Adrenal gland (tissue), 12 donors: Measurements from ENCODE around the gene PEF1. TPM values are rescaled to one million over a fixed set of nuclear protein-coding genes. Genes with fewer than 3 reads are reported as not detected.
A peak's percentile ranks its signal among the peaks of the same experiment; 100 is the strongest.

Source experiments
- DNase-seq, 7 donors: peaks; one replicate each; pipeline ENCODE4 v3.0.0-alpha.2; 2019 to 2020
- H3K27ac ChIP-seq, 5 donors: fragments of 200-600 bp; sonication (generic) in 4 of 5; 1 replicate in 3 of 5; 2 replicates in 2 of 5; pipeline versions ENCODE4 v1.5.1 to v1.8.0; 2016 to 2020; ENCODE audit warnings: mild to moderate bottlenecking in 1 of 5
- H3K27me3 ChIP-seq: fragments of 200-600 bp; 2 replicates; pipeline ENCODE4 v1.8.0; 2021
- H3K36me3 ChIP-seq, 2 donors: fragments of 200-600 bp; replicated peaks in 1 of 2; 1 replicate in 1 of 2; 2 replicates in 1 of 2; pipeline versions ENCODE4 v1.5.1 to v1.8.0; 2018 to 2022
- H3K4me1 ChIP-seq, 2 donors: fragments of 200-600 bp; replicated peaks in 1 of 2; 1 replicate in 1 of 2; 2 replicates in 1 of 2; pipeline versions ENCODE4 v1.5.1 to v1.8.0; 2018 to 2021
- H3K4me3 ChIP-seq, 4 donors: fragments of 200-600 bp; sonication (generic) in 3 of 4; one replicate each; pipeline ENCODE4 v1.5.1; 2016 to 2018
- H3K9me3 ChIP-seq, 3 donors: fragments of 200-600 bp; sonication (generic) in 1 of 3; replicated peaks in 1 of 3; 1 replicate in 2 of 3; 2 replicates in 1 of 3; pipeline versions ENCODE4 v1.5.1 to v1.8.0; 2016 to 2021
- CTCF ChIP-seq, 6 experiments: fragments of 450-650 bp in 4 of 6; fragments of 200-600 bp in 2 of 6; sonication (generic) in 1 of 6; IDR thresholded peaks; 1 replicate in 5 of 6; 2 replicates in 1 of 6; pipeline versions ENCODE4 v1.5.1 to v1.8.0; 2016 to 2021; ENCODE audit warnings: antibody characterized with exemption in 6 of 6, mild to moderate bottlenecking in 2 of 6, moderate library complexity in 1 of 6
- POLR2A ChIP-seq, 2 donors: fragments of 450-650 bp; IDR thresholded peaks; one replicate each; pipeline ENCODE4 v1.6.1; 2017; ENCODE audit warnings: antibody characterized with exemption in 2 of 2, mild to moderate bottlenecking in 2 of 2, moderate library complexity in 1 of 2
- WGBS, 4 donors: extraction: QIAGEN DNeasy Blood & Tissue Kit in 2 of 4; methylation state at CpG; one replicate each; pipeline versions ENCODE4 v1.1.5 to v1.1.7; 2013 to 2017; 5-methylcytosine and 5-hydroxymethylcytosine counted together
- intact Hi-C, 2 donors: fragments of 100-400 bp; cut with DNase I; formaldehyde crosslinking; loops; one replicate each; pipeline versions ENCODE4 v1.14.1 to v1.15.0; 2022 to 2023
- polyA plus RNA-seq, 3 donors: library from polyadenylated mRNA; stranded (reverse); fragments of 200-250 nt in 2 of 3; fragments of 350-450 nt in 1 of 3; fragmentation: Illumina TruSeq in 1 of 3; extraction: RNeasy Lipid Tissue Mini Kit (QIAGEN cat#74804) in 1 of 3; gene quantifications; one replicate each; pipeline ENCODE4 v1.2.3, GENCODE V29; 2013 to 2014
- total RNA-seq, 9 donors: library from RNA; depleted of rRNA in 4 of 9; stranded (reverse); fragments of >200 nt in 4 of 9; fragments of 120-200 nt in 1 of 9; fragmentation: NEBNext Ultra II Directional in 1 of 9; extraction: Animal tissue kit (Norgen Biotek cat#: 25700) in 1 of 9; gene quantifications; one replicate each; pipeline versions ENCODE4 v1.1.0 to v1.2.4, GENCODE V29; 2013 to 2023
- donor health status: healthy with polysubstance abuse.
- donor health status: Bipolar disorder and iron deficiency.
- donor health status: DM: yes; HTN: yes; CAD: no.
- donor health status: DM: no; HTN: no; CAD: no.
- donor health status: DM: no; HTN: no; CAD: no.
- donor health status: DM: yes; HTN: yes; CAD: no.

PEF1 gene
- total and polyA plus RNA-seq, 12 donors, result 58.2 to 132 (median 86.2) TPM

GRCh38 chr1:31668303-31668883 lies 23.7 kb upstream of the PEF1 start:
- Histone ChIP-seq H3K9me3 (no peaks in the 10 kb centered on the region), H3K36me3 (no peaks in the 10 kb centered on the region), H3K4me1 (peaks cover 10 to 13% of the 10 kb centered on the region in 2 donors), H3K4me3 (no peak overlapping the region), H3K27ac (no peak overlapping the region), H3K27me3 (no peaks in the 10 kb centered on the region)
- no peak for TF ChIP-seq CTCF (IDR thresholded peaks at IDR 0.05)
- no peak for TF ChIP-seq POLR2A (IDR thresholded peaks at IDR 0.05)
- DNase-seq, result no peak
- intact Hi-C loops, result loop anchor here in 1 of 2 donors (10.0 kb wide), 2 partner anchors 46 to 296 kb away; no protein-coding TSS in a partner anchor
- 69 to 83% (median 76%) methylated on average over 8 to 11 of the region's 11 CpGs for whole genome bisulfite sequencing, 4 donors

- peak overlapping the region in 1 of 5 donors; percentile 61 for H3K27ac ChIP-seq
- TF ChIP-seq CTCF (IDR thresholded peaks at IDR 0.05) (no peak), POLR2A (IDR thresholded peaks at IDR 0.05) (no peak)
- WGBS, 4 donors, result 79 to 84% (median 81%) methylated on average over 7 to 19 of the region's 19 CpGs
- no peak overlapping the region for H3K4me3 ChIP-seq
- H3K4me1 ChIP-seq, result peaks cover 10 to 13% of the 10 kb centered on the region in 2 donors
- intact Hi-C loops, result loop anchor here in 1 of 2 donors (10.0 kb wide), 2 partner anchors 48 to 298 kb away; no protein-coding TSS in a partner anchor
- no peaks in the 10 kb centered on the region for H3K27me3 ChIP-seq
- no peaks in the 10 kb centered on the region for H3K9me3 ChIP-seq
- DNase-seq, result no peak
- no peaks in the 10 kb centered on the region for H3K36me3 ChIP-seq
These were observed 22.5 kb upstream of the PEF1 start for GRCh38 chr1:31667065-31667785.

- no peak for DNase-seq
- no peak for TF ChIP-seq CTCF (IDR thresholded peaks at IDR 0.05)
- no peak for TF ChIP-seq POLR2A (IDR thresholded peaks at IDR 0.05)
- 67 to 77% (median 73%) methylated on average over 10 of the region's 10 CpGs for WGBS, 4 donors
- intact Hi-C loops, result loop anchor here in 1 of 2 donors (10.0 kb wide), 2 partner anchors 48 to 298 kb away; no protein-coding TSS in a partner anchor
- H3K9me3 ChIP-seq, result no peaks in the 10 kb centered on the region
- H3K4me1 ChIP-seq, result peaks cover 10 to 13% of the 10 kb centered on the region in 2 donors
- H3K27me3 ChIP-seq, result no peaks in the 10 kb centered on the region
- H3K36me3 ChIP-seq, result no peaks in the 10 kb centered on the region
- no peak overlapping the region for H3K4me3 ChIP-seq
- peak overlapping the region in 1 of 5 donors; percentile 61 for H3K27ac ChIP-seq
These were observed 21.7 kb upstream of the PEF1 start for GRCh38 chr1:31666263-31666963.
